ENCODE results near the gene POMGNT1.

Gene POMGNT1

GRCh38 chr1:46166521-46167462 is 31.4 kb downstream of the POMGNT1 start (continued):
- TF ChIP-seq ZNF518A (tag by site-specific recombination; conservative IDR thresholded peaks at IDR 0.05; ENCODE audit: low read depth) (no peak), GLI4 (tag by site-specific recombination; IDR thresholded peaks at IDR 0.05) (no peak), ZNF248 (tag by site-specific recombination; IDR thresholded peaks at IDR 0.05) (no peak)
- TF ChIP-seq, protein P1, sequence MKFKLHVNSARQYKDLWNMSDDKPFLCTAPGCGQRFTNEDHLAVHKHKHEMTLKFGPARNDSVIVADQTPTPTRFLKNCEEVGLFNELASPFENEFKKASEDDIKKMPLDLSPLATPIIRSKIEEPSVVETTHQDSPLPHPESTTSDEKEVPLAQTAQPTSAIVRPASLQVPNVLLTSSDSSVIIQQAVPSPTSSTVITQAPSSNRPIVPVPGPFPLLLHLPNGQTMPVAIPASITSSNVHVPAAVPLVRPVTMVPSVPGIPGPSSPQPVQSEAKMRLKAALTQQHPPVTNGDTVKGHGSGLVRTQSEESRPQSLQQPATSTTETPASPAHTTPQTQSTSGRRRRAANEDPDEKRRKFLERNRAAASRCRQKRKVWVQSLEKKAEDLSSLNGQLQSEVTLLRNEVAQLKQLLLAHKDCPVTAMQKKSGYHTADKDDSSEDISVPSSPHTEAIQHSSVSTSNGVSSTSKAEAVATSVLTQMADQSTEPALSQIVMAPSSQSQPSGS (tag by site-specific recombination; IDR thresholded peaks at IDR 0.05; ENCODE audit: low read depth) = no peak

- ChIA-PET CTCF (interaction anchor here (0.7 kb wide), 1 partner anchor 29 kb away, joined by 3 read pairs; no protein-coding TSS in a partner anchor), POLR2A (no interaction called here)
- H3K4me3 ChIP-seq (ENCODE audit: low read depth, low read length) = no peak overlapping the region
- TF ChIP-seq SP7 (tag by site-specific recombination; IDR thresholded peaks at IDR 0.05) (no peak), ZNF48 (tag by site-specific recombination; IDR thresholded peaks at IDR 0.05) (no peak)
- no peaks in the 10 kb centered on the region for H3K4me1 ChIP-seq (ENCODE audit: control insufficient read depth, insufficient read depth, low read length)
- no peaks in the 10 kb centered on the region for H3K36me3 ChIP-seq (ENCODE audit: control insufficient read depth in 2 of 2, insufficient read depth in 1 of 2, low read length in 2 of 2)
- H3K9me3 ChIP-seq (ENCODE audit: control insufficient read depth, insufficient read depth, low read depth, low read length) = no peaks in the 10 kb centered on the region
- H3K27ac ChIP-seq (ENCODE audit: extremely low read depth, low read depth, low read length) = no peak overlapping the region
Observed at GRCh38 chr1:46160212-46160611, 38.0 kb downstream of the POMGNT1 start.

DNA sequence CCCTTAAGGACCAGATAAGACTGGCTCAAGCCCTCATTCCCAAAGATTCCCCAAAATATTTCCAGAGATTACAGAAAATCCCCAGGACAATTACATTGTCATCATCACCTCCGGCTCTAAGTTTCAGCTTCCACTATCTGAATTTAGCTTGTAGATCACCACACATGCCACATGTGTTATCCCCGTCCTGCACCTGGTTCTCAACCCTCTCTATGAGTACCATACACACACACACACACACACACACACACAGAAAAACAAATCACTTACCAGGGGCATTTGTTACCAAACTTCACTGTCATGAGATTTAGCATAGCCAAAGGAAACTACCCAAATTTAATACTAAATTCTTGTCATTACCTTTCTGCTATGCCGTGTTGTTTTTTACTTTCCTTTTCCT is 38.7 kb downstream of the POMGNT1 start:
- no peaks in the 10 kb centered on the region for H3K36me3 ChIP-seq (ENCODE audit: control insufficient read depth in 2 of 2, insufficient read depth in 1 of 2, low read length in 2 of 2)
- ChIA-PET CTCF (interaction anchor here (0.7 to 1.0 kb wide), 2 partner anchors 13 to 28 kb away, joined by 3 read pairs; no protein-coding TSS in a partner anchor), POLR2A (interaction anchor here (0.5 kb wide), 1 partner anchor 18 kb away, joined by 3 read pairs; no protein-coding TSS in a partner anchor)
- H3K4me1 ChIP-seq (ENCODE audit: control insufficient read depth, insufficient read depth, low read length) = no peaks in the 10 kb centered on the region
- H3K27ac ChIP-seq (ENCODE audit: extremely low read depth, low read depth, low read length) = no peak overlapping the region
- no peaks in the 10 kb centered on the region for H3K9me3 ChIP-seq (ENCODE audit: control insufficient read depth, insufficient read depth, low read depth, low read length)
- no peak overlapping the region for H3K4me3 ChIP-seq (ENCODE audit: low read depth, low read length)
- TF ChIP-seq ZNF114 (tag by site-specific recombination; IDR thresholded peaks at IDR 0.05) (no peak), ZFP3 (tag by site-specific recombination; IDR thresholded peaks at IDR 0.05; ENCODE audit: low read depth) (no peak), ZSCAN4 (tag by site-specific recombination; IDR thresholded peaks at IDR 0.05) (peak; percentile 54; the same call in 1 of the 2 replicates)
